HG02981 (cell line): ENCODE measurements around the gene VSTM2L.

Source experiments
- ATAC-seq: cut with Tn5 transposase; IDR thresholded peaks from one replicate; pipeline ENCODE4 v1.9.1; 2021; ENCODE audit warnings: mild to moderate bottlenecking, moderate library complexity; ENCODE audit not compliant: unreplicated experiment

VSTM2L gene

DNA sequence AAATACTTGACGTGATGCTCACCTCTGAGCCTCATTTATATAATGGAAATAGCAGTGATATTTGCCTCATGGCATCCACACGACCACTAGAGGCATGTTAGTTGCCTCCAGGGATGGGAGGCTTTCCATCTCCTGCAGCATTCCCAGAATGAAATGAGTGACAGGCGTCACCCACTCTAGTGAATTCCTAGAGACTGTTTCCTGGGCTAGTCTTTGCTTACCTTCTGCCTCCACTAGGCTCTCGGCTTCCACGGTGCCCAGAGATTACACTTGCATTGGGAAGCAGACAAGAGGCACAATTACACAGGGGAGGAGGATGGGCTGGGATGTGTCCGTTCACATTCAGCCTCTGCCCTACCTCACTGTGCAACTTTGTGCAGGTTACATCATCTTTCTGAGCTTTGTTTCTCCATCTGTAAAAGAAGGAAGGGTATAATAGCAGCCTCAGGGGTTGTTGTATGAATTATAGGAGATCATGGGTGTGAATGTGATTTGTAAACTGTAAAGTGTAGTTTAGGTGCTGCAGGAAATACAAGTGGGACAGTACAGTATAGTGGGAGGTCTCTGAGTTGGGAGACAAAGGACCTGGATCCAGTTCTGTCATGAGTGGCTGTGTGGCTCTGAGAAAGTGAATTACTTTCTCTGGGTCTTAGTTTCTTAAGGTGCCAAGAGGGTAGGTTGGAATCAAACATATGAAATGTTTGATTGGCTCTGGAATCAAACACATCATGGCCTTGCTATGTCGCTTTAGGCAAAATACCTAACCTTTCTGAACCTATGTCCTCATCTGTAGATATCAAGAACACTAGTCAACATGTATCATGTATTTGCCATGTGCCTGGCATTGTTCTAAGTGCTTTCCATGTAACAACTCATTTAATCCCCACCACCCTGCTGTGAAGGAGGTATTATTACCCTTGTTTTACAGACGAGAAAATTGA is 3.6 kb upstream of the VSTM2L start:
- ATAC-seq: no peak

- no peak for ATAC-seq
Measured at GRCh38 chr20:37901240-37901639, 1.7 kb upstream of the VSTM2L start.

- ATAC-seq: no peak
Measured at GRCh38 chr20:37901654-37902503, 1.0 kb upstream of the VSTM2L start.

- no peak for ATAC-seq
Measured at GRCh38 chr20:37903317-37904007, 535 bp downstream of the VSTM2L start.

GRCh38 chr20:37904008-37904642 is 1.2 kb downstream of the VSTM2L start:
- no peak for ATAC-seq

- no peak for ATAC-seq
Measured at GRCh38 chr20:37904845-37905373, 2.0 kb downstream of the VSTM2L start.

- ATAC-seq: no peak
Measured at GRCh38 chr20:37905671-37906613, 3.0 kb downstream of the VSTM2L start.

DNA sequence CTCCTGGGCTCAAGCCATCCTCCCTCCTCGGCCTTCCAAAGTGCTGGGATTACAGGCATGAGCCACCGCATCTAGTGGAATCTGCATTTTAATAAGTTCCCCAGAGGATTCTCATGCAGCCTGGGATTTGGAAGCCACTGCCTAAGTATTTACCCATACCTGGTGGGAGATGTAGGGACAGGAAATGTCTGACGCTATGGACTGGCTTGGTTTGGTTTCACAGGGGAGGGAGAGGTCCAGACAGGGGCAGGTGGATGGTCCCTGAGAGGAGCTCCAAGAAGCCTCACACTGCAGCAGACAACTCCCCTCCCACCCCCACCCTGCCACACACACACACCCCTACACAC is 4.4 kb downstream of the VSTM2L start:
- ATAC-seq: no peak

- no peak for ATAC-seq
Measured at GRCh38 chr20:37907677-37908401, 4.9 kb downstream of the VSTM2L start.

- no peak for ATAC-seq
Measured at GRCh38 chr20:37911261-37911660, 8.3 kb downstream of the VSTM2L start.

- ATAC-seq: no peak
Measured at GRCh38 chr20:37911838-37912281, 8.9 kb downstream of the VSTM2L start.

GRCh38 chr20:37912874-37913273 is 9.9 kb downstream of the VSTM2L start:
- no peak for ATAC-seq

DNA sequence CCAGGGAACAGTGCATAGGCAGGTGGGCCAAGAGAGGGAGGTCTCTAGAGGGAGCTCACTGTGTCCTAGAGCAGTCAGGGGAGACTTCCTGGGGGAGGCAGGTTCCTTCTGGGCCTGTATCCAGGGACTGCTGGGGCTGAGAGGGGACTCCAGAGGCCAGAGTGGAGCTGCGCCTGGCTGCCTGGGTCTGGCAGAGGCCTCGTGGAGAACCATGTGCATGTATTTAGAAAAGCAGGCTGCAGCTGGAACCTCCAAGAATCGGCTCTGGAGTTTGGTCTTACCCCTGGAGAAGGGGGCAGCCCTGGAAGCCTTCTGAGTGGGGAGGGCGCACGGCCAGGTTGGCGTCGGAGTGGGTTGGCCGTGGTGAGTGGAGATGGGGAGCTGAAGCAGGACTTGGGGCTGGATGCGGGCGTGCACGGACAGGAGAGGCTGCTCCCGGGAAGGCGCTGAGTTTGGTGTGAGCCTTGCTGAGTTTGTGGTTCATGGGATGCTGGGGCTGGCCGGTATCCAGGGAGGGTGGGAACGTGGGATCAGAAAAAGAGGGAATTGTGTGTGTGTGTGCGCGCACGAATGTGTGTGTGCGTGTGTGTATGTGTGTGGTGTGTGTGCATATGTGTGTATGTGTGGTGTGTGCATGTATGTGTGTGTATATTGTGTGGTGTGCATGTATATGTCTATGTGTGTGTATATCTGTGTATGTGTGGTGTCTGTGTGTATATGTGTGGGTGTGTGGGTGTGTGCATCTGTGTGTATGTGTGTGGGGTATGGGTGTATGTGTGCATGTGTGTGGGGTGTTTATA is 10.8 kb downstream of the VSTM2L start:
- ATAC-seq: no peak

- no peak for ATAC-seq
Measured at GRCh38 chr20:37914367-37914671, 11.4 kb downstream of the VSTM2L start.

- ATAC-seq: no peak
Measured at GRCh38 chr20:37914672-37915433, 11.9 kb downstream of the VSTM2L start.

GRCh38 chr20:37915434-37915787 is 12.5 kb downstream of the VSTM2L start:
- no peak for ATAC-seq

- no peak for ATAC-seq
Measured at GRCh38 chr20:37915800-37916570, 13.1 kb downstream of the VSTM2L start.
